NCI-H526 treated with DMSO at 0.1 percent for 48 hours (cell line): ENCODE results near the gene SLC4A1AP.

Source experiments
- DNase-seq: peaks from one replicate; lab custom pipeline; 2025; lab: John Stamatoyannopoulos, UW

Gene SLC4A1AP

DNA sequence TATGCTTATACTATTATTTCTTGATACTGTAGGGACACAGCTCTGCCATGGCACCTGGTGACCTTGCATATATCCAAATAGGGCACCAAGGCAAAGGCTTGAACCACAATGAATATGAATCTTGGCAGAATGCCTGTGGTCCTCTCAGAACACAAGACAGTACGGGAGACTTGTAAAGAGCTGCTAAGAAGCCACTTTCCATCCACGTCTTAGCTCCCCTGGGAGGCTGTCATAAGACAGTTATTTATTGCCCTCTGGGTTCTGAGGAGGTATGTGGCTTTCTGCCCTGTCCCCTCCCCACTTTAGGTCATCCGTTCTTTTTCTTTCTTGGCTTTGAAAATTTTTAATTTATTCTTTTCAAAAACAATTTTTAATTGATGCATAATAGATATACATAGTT is 78.0 kb downstream of the SLC4A1AP start:
- DNase-seq: no peak

DNA sequence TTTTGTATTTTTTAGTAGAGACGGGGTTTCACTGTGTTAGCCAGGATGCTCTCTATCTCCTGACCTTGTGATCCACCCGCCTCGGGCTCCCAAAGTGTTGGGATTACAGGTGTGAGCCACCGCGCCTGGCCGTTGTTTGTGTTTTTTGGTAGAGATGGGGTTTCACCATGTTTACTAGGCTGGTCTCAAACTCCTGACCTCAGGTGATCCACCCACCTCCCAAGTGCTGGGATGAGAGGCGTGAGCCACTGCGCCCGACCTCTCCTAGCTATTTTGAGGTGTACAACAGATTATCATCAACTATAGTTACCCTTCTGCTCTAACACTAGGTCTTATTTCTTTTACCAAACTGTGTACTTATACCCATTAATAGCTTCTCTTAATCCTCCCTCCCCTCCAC is 78.9 kb downstream of the SLC4A1AP start:
- DNase-seq: no peak
